Measurements from ENCODE around the gene XPC.

The XPC gene

GRCh38 chr3:14132120-14132519 is 46.3 kb downstream of the XPC start:
- H3K4me1 ChIP-seq (ENCODE audit: control insufficient read depth, insufficient read depth, low read length): no peaks in the 10 kb centered on the region
- ChIA-PET POLR2A (interaction anchor here (1.8 kb wide), 1 partner anchor 12 kb away, joined by 4 read pairs; no protein-coding TSS in a partner anchor), CTCF (no interaction called here)
- TF ChIP-seq SCRT2 (tag by site-specific recombination; IDR thresholded peaks at IDR 0.05) (peak; percentile 39; the same call in 1 of the 2 replicates), ZNF266 (tag by site-specific recombination; IDR thresholded peaks at IDR 0.05; ENCODE audit: low read depth) (no peak)
- no peak overlapping the region for H3K4me3 ChIP-seq (ENCODE audit: low read depth, low read length)
- peaks cover 26 to 99% of the 10 kb centered on the region in 2 experiments for H3K36me3 ChIP-seq (ENCODE audit: control insufficient read depth in 2 of 2, insufficient read depth in 1 of 2, low read length in 2 of 2)
- H3K27ac ChIP-seq (ENCODE audit: extremely low read depth, low read depth, low read length): no peak overlapping the region
- no peaks in the 10 kb centered on the region for H3K9me3 ChIP-seq (ENCODE audit: control insufficient read depth, insufficient read depth, low read depth, low read length)

GRCh38 chr3:14131134-14131533 is 47.3 kb downstream of the XPC start:
- H3K4me3 ChIP-seq (ENCODE audit: low read depth, low read length): no peak overlapping the region
- no peak for TF ChIP-seq PBX3 (CRISPR knock-in tag; IDR thresholded peaks at IDR 0.05)
- CTCF ChIA-PET: no interaction called here
- H3K9me3 ChIP-seq (ENCODE audit: control insufficient read depth, insufficient read depth, low read depth, low read length): no peaks in the 10 kb centered on the region
- H3K4me1 ChIP-seq (ENCODE audit: control insufficient read depth, insufficient read depth, low read length): peaks cover 2% of the 10 kb centered on the region; the same call in 1 of the 2 replicates
- no peak overlapping the region for H3K27ac ChIP-seq (ENCODE audit: extremely low read depth, low read depth, low read length)
- H3K36me3 ChIP-seq (ENCODE audit: control insufficient read depth in 2 of 2, insufficient read depth in 1 of 2, low read length in 2 of 2): peaks cover 26 to 96% of the 10 kb centered on the region in 2 experiments
- POLR2A ChIA-PET: interaction anchor here (1.8 kb wide), 1 partner anchor 13 kb away, joined by 4 read pairs; no protein-coding TSS in a partner anchor

GRCh38 chr3:14130707-14131106 is 47.7 kb downstream of the XPC start:
- H3K36me3 ChIP-seq (ENCODE audit: control insufficient read depth in 2 of 2, insufficient read depth in 1 of 2, low read length in 2 of 2): peaks cover 26 to 92% of the 10 kb centered on the region in 2 experiments
- no peak overlapping the region for H3K4me3 ChIP-seq (ENCODE audit: low read depth, low read length)
- no peak for TF ChIP-seq ZNF350 (tag by site-specific recombination; IDR thresholded peaks at IDR 0.05)
- POLR2A ChIA-PET: interaction anchor here (1.8 kb wide), 1 partner anchor 13 kb away, joined by 4 read pairs; no protein-coding TSS in a partner anchor
- H3K9me3 ChIP-seq (ENCODE audit: control insufficient read depth, insufficient read depth, low read depth, low read length): no peaks in the 10 kb centered on the region
- no peak overlapping the region for H3K27ac ChIP-seq (ENCODE audit: extremely low read depth, low read depth, low read length)
- H3K4me1 ChIP-seq (ENCODE audit: control insufficient read depth, insufficient read depth, low read length): peaks cover 4% of the 10 kb centered on the region; the same call in 1 of the 2 replicates
- CTCF ChIA-PET: no interaction called here

- Histone ChIP-seq H3K4me3 (ENCODE audit: low read depth, low read length) (no peak overlapping the region), H3K9me3 (ENCODE audit: control insufficient read depth, insufficient read depth, low read depth, low read length) (no peaks in the 10 kb centered on the region), H3K4me1 (ENCODE audit: control insufficient read depth, insufficient read depth, low read length) (peaks cover 4% of the 10 kb centered on the region; the same call in 1 of the 2 replicates), H3K36me3 (ENCODE audit: control insufficient read depth in 2 of 2, insufficient read depth in 1 of 2, low read length in 2 of 2) (peaks cover 26 to 87% of the 10 kb centered on the region in 2 experiments), H3K27ac (ENCODE audit: extremely low read depth, low read depth, low read length) (no peak overlapping the region)
- ChIA-PET POLR2A (no interaction called here), CTCF (no interaction called here)
- TF ChIP-seq ZNF24 (tag by site-specific recombination; IDR thresholded peaks at IDR 0.05) (no peak), ZNF121 (tag by site-specific recombination; IDR thresholded peaks at IDR 0.05) (peak; percentile 85)
Measured at GRCh38 chr3:14130230-14130629, 48.2 kb downstream of the XPC start.

GRCh38 chr3:14129296-14129695 is 49.1 kb downstream of the XPC start:
- no peaks in the 10 kb centered on the region for H3K9me3 ChIP-seq (ENCODE audit: control insufficient read depth, insufficient read depth, low read depth, low read length)
- peaks cover 4% of the 10 kb centered on the region; the same call in 1 of the 2 replicates for H3K4me1 ChIP-seq (ENCODE audit: control insufficient read depth, insufficient read depth, low read length)
- TF ChIP-seq ZNF664 (tag by site-specific recombination; IDR thresholded peaks at IDR 0.05) (no peak), KLF17 (tag by site-specific recombination; IDR thresholded peaks at IDR 0.05) (no peak), RBAK (tag by site-specific recombination; IDR thresholded peaks at IDR 0.05) (no peak), ZFP3 (tag by site-specific recombination; IDR thresholded peaks at IDR 0.05; ENCODE audit: low read depth) (no peak), ZNF324 (tag by site-specific recombination; IDR thresholded peaks at IDR 0.05) (no peak), ZNF626 (tag by site-specific recombination; IDR thresholded peaks at IDR 0.05) (no peak), ZBTB49 (tag by site-specific recombination; IDR thresholded peaks at IDR 0.05; ENCODE audit: low read depth) (no peak)
- ChIA-PET CTCF (no interaction called here), POLR2A (interaction anchor here (0.7 kb wide), 1 partner anchor 56 kb away, joined by 9 read pairs; no protein-coding TSS in a partner anchor)
- peaks cover 26 to 78% of the 10 kb centered on the region in 2 experiments for H3K36me3 ChIP-seq (ENCODE audit: control insufficient read depth in 2 of 2, insufficient read depth in 1 of 2, low read length in 2 of 2)
- H3K4me3 ChIP-seq (ENCODE audit: low read depth, low read length): no peak overlapping the region
- no peak overlapping the region for H3K27ac ChIP-seq (ENCODE audit: extremely low read depth, low read depth, low read length)

Data from HEK293 (cell line).